ENCODE results near the gene PAM16. TPM values are rescaled to one million over a fixed set of nuclear protein-coding genes. Genes with fewer than 3 reads are reported as not detected.
"Not testable (repeated sequence)": the region's sequence is repeated elsewhere in the genome, so short reads cannot be mapped to it uniquely, and the experiment has no call there.

The PAM16 gene
- total and polyA plus RNA-seq, 2 of the 8 experiments (the other 6 are each of a cell fraction or from before 2014, with no cell fraction given): 78.3 to 198 TPM

DNA sequence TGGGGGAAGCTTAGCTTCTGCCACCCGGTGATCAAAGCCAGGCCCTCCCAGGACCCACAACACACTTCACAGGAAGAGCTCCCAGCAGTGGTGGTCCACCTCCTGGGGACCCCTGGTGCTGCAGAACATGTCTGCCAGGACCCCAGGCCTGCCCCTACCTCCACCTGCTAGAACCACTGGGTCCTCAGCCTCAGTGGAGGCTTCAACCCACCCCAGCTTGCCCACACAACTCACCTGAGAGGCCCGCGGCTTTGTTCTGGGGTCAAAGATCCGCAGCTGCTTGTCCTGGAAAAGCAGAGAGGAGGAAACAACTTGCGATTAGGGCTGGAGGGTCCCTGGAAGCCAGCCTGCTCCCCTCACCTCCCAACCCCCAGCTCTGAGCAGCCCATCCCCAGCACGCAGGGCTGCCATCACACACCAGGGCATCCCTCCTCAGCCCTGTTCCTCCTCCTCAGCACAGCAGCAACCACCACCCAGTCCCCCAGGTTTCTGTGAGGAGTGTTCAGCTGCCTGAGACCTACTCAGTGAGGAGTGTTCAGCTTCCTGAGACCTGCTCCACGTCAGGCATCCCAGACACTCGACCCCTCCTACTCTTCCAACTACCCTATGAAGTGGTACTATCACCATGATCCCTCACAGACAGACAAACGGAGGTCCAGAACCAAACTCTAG is 44.1 kb upstream of the PAM16 start (continued):
- TF ChIP-seq, protein P1, sequence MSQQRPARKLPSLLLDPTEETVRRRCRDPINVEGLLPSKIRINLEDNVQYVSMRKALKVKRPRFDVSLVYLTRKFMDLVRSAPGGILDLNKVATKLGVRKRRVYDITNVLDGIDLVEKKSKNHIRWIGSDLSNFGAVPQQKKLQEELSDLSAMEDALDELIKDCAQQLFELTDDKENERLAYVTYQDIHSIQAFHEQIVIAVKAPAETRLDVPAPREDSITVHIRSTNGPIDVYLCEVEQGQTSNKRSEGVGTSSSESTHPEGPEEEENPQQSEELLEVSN (IDR thresholded peaks at IDR 0.05): no peak
- TF ChIP-seq SIRT6 (IDR thresholded peaks at IDR 0.05; ENCODE audit: low read length) (no peak), BACH1 (IDR thresholded peaks at IDR 0.05; ENCODE audit: low read length) (no peak)

DNA sequence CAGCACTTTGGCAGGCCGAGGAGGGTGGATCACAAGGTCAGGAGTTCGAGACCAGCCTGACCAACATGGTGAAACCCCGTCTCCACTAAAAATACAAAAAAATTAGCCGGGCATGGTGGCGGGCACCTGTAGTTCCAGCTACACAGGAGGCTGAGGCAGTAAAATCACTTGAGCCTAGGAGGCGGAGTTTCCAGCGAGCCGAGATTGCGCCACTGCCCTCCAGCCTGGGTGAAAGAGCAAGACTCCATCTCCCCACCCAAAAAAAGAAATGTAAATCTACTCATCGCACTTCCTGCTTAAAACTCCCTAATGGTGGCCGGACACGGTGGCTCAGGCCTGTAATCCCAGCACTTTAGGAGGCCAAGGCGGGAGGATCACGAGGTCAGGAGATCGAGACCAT is 42.7 kb upstream of the PAM16 start:
- not testable (repeated sequence) for FAIRE-seq
- POLR2A ChIA-PET (ENCODE audit: partially characterized antibody): interaction anchor here (1.0 to 11.9 kb wide), 16 partner anchors 9 to 140 kb away, joined by 3 to 223 read pairs (median 12); partner anchors contain the start of genes PAM16 and VASN
- H3K27ac ChIP-seq (ENCODE audit: low read depth, low read length): peak overlapping the region; percentile 90; the same call in 1 of the 2 replicates

More for the DNA sequence above, 42.7 kb upstream of the PAM16 start:
- H3K79me1 ChIP-seq (ENCODE audit: low read depth, low read length); H3K23me2 ChIP-seq (ENCODE audit: low read depth, low read length); H2BK12ac ChIP-seq (ENCODE audit: low read depth, low read length); H4K5ac ChIP-seq (ENCODE audit: insufficient read length, low read depth, low read length); H4K20me1 ChIP-seq (replicated peaks in 1 of 2; ENCODE audit: control insufficient read depth in 1 of 2, insufficient read depth in 2 of 2, low read length in 2 of 2); DNase-seq (ENCODE audit: low read depth in 1 of 2, low spot score in 2 of 2); H3K27me3 ChIP-seq (replicated peaks in 1 of 4; ENCODE audit: control insufficient read depth in 3 of 4, extremely low read depth in 1 of 4, insufficient read depth in 3 of 4, low read length in 3 of 4); H3K23ac ChIP-seq (ENCODE audit: insufficient read length); H3K9me3 ChIP-seq (ENCODE audit: insufficient read depth in 2 of 2, low read depth in 1 of 2, low read length in 1 of 2); H3K79me2 ChIP-seq (ENCODE audit: control insufficient read depth in 1 of 2, insufficient read depth in 2 of 2, low read length in 2 of 2); H2BK15ac ChIP-seq (ENCODE audit: low read length); H3K4me3 ChIP-seq (ENCODE audit: extremely low read depth in 1 of 4, insufficient read depth in 2 of 4, low read depth in 3 of 4, low read length in 4 of 4); H3K14ac ChIP-seq (ENCODE audit: insufficient read length); H3K36me3 ChIP-seq (ENCODE audit: control insufficient read depth in 2 of 4, insufficient read depth in 4 of 4, low read length in 3 of 4); H3K9ac ChIP-seq (replicated peaks in 1 of 4; ENCODE audit: extremely low read depth in 1 of 4, low read depth in 3 of 4, low read length in 3 of 4); H2AK5ac ChIP-seq (ENCODE audit: low read depth, low read length); H3K4me2 ChIP-seq (ENCODE audit: insufficient read depth in 1 of 2, low read depth in 2 of 2, low read length in 2 of 2); H4K8ac ChIP-seq (ENCODE audit: extremely low read depth, insufficient read depth, low read length); H3K18ac ChIP-seq (ENCODE audit: extremely low read depth, low read length); H3K56ac ChIP-seq (replicated peaks; ENCODE audit: insufficient read length, low read depth, low read length); H2AFZ ChIP-seq (ENCODE audit: low read length); H2BK120ac ChIP-seq (replicated peaks; ENCODE audit: low read depth, low read length); H3K4ac ChIP-seq (replicated peaks; ENCODE audit: insufficient read length, low read depth, low read length): not testable (repeated sequence)
- H3K4me1 ChIP-seq (replicated peaks in 1 of 4; ENCODE audit: control insufficient read depth in 3 of 4, insufficient read depth in 4 of 4, low read length in 3 of 4): peaks cover 12 to 44% (median 38%) of the 10 kb centered on the region in 4 experiments
- peak overlapping the region; percentile 88; the same call in 1 of the 2 replicates for H2BK20ac ChIP-seq (ENCODE audit: low read length)
- WGBS, 2 experiments (ENCODE audit: extremely low coverage in 1 of 2, insufficient coverage in 1 of 2, insufficient read length in 1 of 2, insufficient replicate concordance in 2 of 2, low coverage in 1 of 2, low lambda C conversion rate in 2 of 2, missing lambda C conversion rate in 1 of 2): 88% methylated on average over 15 of the region's 15 CpGs; no CpG with 5 or more reads in 1 of the 2 experiments
- CTCF ChIA-PET (ENCODE audit: partially characterized antibody): interaction anchor here (1.0 to 24.8 kb wide), 12 partner anchors 11 to 140 kb away, joined by 3 to 659 read pairs (median 8); partner anchors contain the start of gene PAM16
- H4K91ac ChIP-seq (replicated peaks; ENCODE audit: insufficient read length, low read length): peak overlapping the region; percentile 35
- peak overlapping the region; percentile 98; the same call in 1 of the 2 replicates for H2BK5ac ChIP-seq (ENCODE audit: low read depth, low read length)
